ENCODE results near the gene KIF4A.

- TF ChIP-seq CTCF (IDR thresholded peaks at IDR 0.05; ENCODE audit: low read depth, low read length, poor library complexity, severe bottlenecking) (no peak), EZH2phosphoT487 (IDR thresholded peaks at IDR 0.05; ENCODE audit: borderline replicate concordance, low read length) (no peak)
Measured at GRCh38 chrX:70289793-70290770, at the start of gene KIF4A, which contains the start of gene PDZD11.

All from DOHH2 (cell line).